Kidney tubule cell (primary cell): Measurements from ENCODE around the gene FBXO11.

Source experiments
- DNase-seq: peaks from one replicate; pipeline ENCODE4 v3.0.0-alpha.2; 2018; ENCODE audit warnings: low spot score

Gene FBXO11

DNA sequence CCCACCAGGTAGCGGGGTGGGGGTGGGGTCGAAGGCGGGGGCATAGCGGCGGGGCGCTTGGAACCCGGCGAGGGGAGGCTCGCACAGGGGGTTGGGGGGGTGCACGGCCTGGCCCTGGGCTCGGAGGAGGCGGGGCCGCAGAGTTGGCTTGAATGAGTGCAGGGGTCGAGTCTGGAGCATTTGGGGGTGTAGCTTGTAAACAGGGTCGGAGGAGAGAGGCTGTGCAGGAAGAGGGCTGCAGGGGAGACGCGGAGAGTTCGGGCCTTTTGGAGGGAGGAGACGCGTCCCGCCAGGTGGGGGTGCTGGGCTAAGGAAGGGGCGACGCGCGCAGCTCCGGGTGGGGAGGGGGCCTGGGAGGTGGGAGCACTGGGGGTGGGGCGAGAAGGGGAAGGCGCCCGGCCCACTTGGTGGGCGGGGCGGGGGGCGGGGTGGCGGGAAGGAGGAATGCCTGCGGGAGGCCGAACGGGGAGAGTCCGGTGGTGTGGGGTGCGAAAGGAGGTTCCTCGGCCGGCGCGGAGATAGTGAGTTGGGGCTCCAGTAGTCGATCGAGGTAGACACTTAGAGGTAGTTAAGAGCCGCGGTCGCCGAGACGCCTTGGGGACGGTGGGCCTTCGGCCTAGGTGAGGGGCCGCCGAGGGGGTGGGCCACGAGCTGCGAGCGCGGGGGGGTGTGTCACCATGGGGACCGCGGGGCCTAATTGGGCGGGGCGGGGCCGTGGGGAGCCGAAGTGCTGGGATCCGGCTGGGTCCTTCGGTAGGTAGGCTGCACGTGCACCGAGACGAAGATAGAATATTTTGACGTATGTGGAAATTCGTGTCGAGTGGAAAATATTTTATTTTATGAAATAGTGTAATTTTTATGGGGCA lies 122.6 kb downstream of the FBXO11 start:
- DNase-seq = peak; percentile 63

DNA sequence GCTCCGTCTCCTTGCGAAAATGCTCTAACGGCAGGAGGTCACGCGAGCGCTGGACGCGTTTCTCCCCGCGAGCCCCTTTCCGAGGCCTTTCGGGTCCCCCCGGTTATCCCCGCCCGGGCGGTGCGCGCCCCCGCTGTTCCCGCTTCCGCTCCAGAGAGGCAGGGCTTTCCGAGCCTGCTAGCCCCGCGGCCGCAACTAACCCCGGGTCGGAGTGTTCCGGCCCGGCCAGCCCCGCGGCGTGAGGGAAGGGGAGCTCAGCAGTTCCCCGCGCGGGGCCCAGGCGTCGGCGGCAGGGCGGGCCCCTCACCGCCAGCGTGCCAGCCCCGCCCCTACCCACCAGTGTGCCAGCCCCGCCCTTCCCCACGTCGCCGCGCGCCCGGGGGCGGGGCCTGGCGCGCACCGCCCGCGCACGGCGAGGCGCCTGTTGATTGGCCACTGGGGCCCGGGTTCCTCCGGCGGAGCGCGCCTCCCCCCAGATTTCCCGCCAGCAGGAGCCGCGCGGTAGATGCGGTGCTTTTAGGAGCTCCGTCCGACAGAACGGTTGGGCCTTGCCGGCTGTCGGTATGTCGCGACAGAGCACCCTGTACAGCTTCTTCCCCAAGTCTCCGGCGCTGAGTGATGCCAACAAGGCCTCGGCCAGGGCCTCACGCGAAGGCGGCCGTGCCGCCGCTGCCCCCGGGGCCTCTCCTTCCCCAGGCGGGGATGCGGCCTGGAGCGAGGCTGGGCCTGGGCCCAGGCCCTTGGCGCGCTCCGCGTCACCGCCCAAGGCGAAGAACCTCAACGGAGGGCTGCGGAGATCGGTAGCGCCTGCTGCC lies 123.4 kb downstream of the FBXO11 start, which contains the start of gene MSH6:
Gene MSH6 (plus strand): TSS at position 475 of the 815 bp plus-strand sequence. CDS start 89 bp downstream, at position 564.
- DNase-seq = peak; percentile 92

DNA sequence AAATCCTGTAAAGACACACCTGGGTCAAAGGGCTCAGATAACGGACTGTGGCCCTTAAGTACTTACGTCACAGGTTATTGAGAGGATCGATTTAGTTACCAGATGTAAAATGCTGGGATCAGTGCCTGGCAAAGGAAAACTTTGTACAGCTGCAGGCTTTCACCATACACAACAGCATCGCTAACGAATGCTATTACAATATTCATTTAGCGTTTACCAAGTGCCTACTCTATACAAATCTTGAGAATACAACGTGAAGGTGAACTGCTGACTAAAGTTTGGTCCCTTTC lies 124.0 kb downstream of the FBXO11 start:
- no peak for DNase-seq

DNA sequence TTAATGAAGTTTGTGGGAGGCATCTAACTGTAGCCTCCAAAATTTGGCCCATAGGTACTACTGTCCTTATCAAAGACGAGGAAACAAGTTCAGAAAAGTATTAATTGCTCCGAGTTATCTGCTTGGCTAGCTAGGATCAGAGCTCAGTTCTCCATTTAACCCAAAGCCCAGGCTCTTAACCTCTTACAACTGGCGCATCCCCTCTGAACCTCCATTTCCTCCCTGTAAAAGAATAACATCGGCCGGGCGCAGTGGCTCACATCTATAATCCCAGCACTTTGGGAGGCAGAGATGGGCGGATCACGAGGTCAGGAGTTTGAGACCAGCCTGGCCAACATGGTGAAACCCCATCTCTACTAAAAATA lies 126.9 kb downstream of the FBXO11 start:
- DNase-seq = no peak

DNA sequence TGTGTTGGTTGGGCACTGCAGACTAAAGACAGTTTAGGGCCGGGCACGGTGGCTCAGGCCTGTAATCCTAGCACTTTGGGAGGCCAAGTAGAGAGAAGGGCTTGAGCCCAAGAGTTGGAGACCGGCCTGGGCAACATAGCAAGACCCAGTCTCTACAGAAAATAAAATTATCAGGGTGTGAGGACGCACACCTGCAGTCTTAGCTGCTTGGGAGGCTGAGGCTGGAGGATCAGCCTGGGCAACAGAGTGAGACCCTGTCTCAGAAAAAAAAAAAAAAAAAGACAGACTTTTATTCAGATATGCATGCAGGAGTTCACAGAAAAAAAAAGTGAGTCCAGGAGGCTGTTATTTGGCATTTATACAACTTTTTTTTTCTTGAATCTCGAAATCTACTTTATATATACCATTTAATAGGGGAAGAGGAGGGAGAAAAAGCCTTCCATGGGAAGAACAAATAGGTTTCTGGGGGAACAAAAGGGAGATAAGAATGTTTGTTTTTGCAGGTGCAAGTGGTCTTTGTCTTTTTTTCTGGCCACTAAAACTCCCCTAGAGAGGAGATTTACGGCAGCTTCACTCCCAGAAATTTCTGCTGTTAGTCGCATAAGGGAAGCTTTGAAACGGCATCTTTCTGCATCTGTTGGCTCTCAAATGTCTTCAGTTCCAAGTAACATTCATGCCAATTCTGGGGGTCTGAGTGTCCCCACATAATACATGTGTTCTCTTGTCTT lies 127.4 kb downstream of the FBXO11 start:
- DNase-seq = no peak

DNA sequence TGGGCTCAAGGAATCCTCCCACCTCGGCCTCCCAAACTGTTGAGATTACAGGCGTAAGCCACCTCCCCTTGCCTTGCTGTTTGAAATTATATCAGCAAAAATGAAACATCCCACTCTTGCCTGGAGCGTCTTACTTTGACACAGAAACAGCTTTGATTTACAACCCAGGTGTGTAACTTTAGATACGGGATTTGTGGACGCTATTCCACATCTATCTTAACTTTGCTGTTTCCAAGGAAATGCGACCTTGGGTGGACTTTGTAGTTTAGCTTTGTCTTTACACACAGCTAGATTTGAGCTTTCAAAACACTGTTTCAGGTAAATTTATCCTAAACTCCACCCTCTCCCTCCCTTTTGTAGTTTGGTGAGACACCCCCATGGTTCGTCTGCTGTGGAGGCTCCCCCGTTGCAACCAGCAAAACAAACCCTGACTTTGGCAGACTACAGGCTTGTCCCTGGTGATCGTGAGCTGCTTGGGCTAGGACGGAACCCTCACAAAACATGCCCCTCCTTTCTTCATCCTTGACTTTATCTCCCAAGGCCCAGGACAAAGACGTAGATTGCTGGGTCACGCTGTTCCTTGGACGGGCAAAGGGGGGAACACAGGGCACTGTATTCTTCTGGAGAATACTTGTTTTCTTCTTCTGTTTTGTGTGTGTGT lies 128.9 kb downstream of the FBXO11 start:
- DNase-seq = no peak

DNA sequence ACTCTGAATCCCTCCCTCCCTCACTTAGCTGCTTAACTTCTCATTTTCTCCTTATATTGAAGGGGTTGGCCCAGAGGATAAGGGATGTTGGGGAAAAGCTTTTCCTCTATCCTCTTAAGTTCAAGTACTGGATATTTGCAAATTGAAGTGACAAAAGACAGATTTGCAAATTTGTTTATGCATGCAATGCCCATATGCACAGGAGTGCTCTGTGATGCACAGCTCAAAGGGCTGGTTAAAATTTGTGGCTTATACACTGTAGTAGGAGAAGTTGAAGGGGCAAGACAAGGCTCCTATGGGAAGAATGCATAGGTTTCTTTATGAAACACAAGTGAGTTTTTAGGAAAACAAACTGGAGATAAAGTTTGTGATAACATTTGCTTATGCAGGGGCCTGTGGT lies 131.7 kb downstream of the FBXO11 start:
- DNase-seq = no peak

DNA sequence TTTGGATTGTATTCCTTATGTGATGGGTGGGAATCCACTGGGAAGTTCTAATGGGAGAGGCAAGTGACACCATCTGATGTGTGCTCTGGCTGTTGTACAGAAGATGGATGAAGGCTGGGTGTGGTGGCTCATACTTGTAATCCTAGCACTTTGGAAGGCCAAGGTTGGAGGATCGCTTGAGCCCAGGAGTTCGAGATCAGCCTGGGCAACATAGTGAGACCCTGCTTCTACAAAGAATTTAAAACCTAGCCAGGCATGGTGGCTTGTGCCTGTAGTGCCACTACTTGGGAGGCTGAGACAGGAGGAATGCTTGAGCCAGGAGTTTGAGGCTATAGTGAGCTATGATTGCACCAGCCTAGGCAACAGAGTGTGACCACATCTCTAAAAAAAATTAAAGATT lies 134.0 kb downstream of the FBXO11 start:
- DNase-seq = no peak

DNA sequence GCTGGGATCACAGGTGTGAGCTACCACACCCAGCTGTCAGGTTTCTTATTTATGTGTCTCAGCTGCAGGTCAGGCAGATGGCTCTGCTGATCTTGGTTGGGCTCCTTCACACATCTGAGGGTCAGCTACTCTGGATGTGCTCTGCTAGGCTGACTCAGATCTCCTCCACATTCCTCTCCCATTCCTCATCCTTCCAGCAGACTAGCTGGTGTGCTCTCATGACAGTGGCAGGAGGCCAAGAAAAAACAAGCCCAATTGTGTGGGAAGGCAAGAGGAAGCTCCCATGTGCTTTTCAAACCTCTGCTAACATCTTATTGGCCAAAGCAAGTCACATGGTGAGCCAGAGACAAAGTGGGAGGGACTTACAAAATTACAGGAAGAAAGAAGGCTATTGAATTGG lies 135.1 kb downstream of the FBXO11 start:
- DNase-seq = peak; percentile 99

DNA sequence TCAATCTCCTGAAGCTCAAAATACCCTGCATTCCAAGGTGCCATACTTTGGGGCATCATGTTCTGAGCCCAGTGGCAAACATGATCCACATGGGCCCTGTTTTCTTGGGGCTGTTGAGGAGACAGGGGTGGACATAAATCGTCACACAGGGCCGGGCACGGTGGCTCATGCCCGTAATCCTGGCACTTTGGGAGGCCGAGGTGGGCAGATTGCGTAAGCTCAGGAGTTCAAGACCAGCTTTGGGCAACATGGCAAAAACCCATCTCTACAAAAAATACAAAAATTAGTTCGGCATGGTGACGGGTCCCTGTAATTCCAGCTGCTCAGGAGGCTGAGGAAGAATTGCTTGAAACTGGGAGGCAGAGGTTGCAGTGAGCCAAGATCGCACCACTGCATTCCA lies 137.0 kb downstream of the FBXO11 start:
- no peak for DNase-seq

DNA sequence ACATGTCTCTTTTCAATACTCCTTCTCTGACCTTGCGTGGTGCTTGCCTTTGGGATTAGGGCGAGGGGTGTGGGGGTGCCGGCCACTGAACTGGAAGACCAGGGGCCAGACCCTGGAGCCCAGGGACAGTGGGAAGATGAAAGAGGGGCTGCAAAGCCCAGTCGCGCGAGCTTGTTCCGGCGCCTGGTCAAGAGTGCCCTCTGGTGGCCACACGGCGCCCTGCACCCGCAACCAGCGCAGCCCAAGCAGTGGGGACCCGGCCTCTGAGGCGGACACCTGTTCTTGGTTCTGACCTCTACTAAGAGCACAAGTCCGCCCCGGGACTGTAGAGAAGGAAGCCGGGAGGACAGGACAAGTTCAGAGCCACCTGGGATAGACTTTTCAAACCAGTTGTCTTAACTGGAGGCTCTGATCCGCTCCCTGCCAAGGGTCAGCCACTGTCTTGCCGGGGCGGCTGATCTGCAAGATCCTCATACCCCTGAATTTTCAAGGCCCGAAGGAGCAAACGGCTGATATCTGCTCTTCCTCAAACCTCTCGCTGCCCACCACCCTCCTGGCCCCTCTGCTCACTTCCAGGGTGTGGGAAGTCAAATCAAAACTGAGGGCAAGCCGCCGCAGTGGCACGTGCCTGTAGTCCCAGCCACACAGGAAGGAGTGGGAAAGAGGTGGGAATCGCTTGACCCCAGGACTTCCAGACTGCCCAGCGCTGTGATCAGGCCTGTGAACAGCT lies 138.3 kb downstream of the FBXO11 start:
- peak; percentile 46 for DNase-seq

DNA sequence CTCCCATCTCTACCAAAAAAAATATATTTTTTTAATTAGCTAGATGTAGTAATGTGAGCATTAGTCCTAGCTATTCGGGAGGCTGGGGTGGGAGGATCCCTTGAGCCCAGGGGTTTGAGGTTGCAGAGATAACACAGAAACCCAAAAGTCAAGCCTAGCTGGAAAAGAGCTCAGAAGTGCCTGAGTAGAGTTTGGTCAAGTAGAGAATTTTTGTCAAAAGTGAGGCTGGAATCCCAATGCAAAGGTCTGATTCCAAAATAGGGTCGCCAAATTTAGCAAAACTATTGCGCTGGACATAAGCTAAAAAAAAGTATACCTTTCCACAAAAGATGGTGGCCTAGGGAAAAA lies 138.8 kb downstream of the FBXO11 start:
- DNase-seq = no peak

DNA sequence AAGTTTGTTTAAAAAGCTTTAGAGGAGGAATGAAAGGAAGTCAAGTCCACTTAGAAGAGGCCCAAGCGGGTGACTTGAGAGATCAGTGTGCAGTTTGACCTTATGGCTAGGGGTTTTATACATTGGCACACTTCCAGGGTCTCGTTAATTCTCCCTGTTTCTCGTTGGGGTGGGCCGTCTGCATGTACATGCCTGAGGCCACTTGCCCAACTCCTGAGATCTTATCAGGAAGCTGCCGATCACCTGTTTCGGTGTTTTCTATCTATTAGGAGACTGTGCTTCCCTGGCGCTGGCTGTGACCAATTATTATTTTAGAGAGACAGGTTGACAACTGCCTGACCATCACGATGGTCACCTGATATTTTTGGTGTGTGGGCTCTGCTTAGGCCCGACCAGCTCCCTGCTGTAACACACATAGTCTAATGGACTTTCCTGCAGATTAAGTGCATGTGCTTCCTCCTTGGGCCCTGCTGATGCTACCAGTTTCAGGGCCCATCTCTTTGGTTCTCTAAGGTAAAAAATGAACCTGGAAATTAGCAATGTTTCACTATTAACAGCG lies 154.4 kb downstream of the FBXO11 start:
- no peak for DNase-seq

DNA sequence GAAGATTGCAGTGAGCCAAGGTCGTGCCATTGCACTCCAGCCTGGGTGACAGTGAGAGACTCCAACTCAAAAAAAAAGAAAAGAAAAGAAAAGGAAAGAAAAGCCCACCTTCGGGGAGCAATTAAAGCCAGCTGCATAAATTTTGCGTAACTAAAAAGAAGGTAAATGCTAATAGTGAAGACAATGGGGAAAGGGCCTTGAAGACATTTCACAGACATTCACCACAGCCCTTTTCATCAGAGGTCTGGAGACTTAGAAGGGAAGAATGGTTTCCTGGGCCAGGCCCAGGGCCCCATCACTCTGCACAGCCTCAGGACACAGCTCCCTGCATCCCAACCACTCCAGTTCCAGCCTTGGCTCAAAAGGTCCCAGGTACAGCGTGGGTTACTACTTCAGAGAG lies 158.4 kb downstream of the FBXO11 start:
- no peak for DNase-seq

DNA sequence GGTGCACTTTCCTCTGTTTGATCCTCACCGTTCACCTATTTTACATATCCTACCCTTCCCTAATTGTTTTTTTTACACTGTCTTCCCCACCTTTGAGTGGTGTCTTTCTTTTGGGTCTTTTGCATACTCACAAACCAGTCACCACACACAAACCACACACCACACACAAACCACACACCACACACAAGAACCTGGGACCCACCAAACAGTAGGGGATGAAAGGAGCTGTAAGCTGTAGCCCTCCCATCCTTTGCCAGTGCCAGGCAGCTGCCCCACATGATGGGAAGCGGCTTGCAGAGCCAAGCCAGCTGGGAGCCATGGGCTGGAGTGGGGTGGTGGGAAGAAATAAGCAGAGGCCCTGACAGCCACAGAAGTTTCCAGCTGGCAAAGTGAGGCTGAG lies 162.2 kb downstream of the FBXO11 start:
- DNase-seq = no peak

DNA sequence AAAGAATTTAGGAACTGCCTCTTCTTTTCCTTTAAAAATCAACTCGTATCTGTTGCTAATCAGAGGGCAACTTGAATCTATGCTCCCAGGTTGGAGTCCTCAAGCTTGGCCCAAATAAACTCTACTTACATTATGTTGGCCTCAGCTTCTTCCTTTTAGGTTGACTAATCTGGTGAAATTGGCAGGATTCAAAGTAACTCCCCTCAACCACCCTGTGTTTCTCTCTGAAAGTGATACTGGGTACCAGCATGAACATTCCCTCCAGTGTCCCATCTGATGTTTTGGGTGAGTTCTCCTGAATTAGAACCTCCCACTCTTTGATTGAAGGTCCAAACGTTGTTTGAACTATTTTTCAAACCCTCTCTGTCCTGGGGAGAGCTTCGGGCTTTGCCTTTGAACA lies 164.7 kb downstream of the FBXO11 start:
- no peak for DNase-seq

DNA sequence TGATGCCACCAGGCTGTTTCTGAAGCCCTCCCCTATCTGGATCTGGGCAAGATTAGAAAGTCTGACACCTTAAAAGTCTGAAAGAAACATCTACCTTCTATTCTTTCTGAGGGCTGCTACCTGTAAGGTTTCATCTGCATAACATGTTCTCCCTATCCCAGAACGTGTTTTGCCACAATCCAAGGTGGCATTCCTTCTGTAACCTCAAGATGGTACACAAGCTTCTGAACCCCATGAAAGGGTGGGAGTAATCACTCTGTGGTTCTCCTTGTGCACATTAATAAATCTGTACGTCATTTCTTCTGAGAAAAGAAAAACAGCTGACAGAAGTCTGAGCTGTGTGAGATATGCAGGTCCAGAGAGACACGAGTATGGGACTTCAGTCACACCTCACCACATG lies 165.2 kb downstream of the FBXO11 start:
- DNase-seq = no peak
